Endothelial cell of umbilical vein (primary cell): ENCODE measurements around the gene THSD4. TPM values are rescaled to one million over a fixed set of nuclear protein-coding genes. Genes with fewer than 3 reads are reported as not detected.
"Not testable (repeated sequence)": the region's sequence is repeated elsewhere in the genome, so short reads cannot be mapped to it uniquely, and the experiment has no call there.

Experiments used
- BruUV-seq: library from RNA; stranded (reverse); fragments of 400-500 nt; replicated peaks from 2 replicates; lab custom pipeline; 2021; lab: Mats Ljungman, UMichigan
- CTCF ChIA-PET: fragments of 300-600, 350-600 bp; sonication (Branson Sonifier 250); formaldehyde crosslinking; loops from one replicate; lab custom pipeline; 2021; ENCODE audit warnings: antibody characterized with exemption, inconsistent platforms; lab: Charles Lee
- POLR2A ChIA-PET: fragments of 300-600, 350-600 bp; sonication (Branson Sonifier 250); formaldehyde crosslinking; loops from one replicate; lab custom pipeline; 2021; ENCODE audit warnings: antibody characterized with exemption, inconsistent platforms; lab: Charles Lee
- DNase-seq: peaks from one replicate; pipeline ENCODE4 v3.0.0-alpha.2; 2011; ENCODE audit warnings: low read depth, low spot score
- FAIRE-seq: peaks from 2 replicates; lab custom pipeline; 2011; peaks lifted over from hg19 to GRCh38; lab: Jason Lieb, UNC
- H2AFZ ChIP-seq: 2 replicates; pipeline ENCODE4 v1.6.0; 2012; ENCODE audit warnings: low read depth, low read length, control low read depth, inconsistent platforms
- H3K27ac ChIP-seq: 2 replicates; pipeline ENCODE4 v1.5.1; 2011; ENCODE audit warnings: low read depth, mild to moderate bottlenecking, control low read depth, low read length, moderate library complexity; ENCODE audit not compliant: insufficient read depth
- H3K27me3 ChIP-seq, 2 experiments: 2 replicates each; pipeline versions ENCODE4 v1.6.0 to v1.6.1; 2011; ENCODE audit warnings: low read length in 2 of 2, mixed read lengths in 1 of 2; ENCODE audit not compliant: control insufficient read depth in 2 of 2, insufficient read depth in 2 of 2
- H3K36me3 ChIP-seq, 2 experiments: 2 replicates in 1 of 2; 3 replicates in 1 of 2; pipeline ENCODE4 v1.5.1; 2011; ENCODE audit warnings: low read length in 2 of 2, mild to moderate bottlenecking in 1 of 2, moderate library complexity in 1 of 2; ENCODE audit not compliant: control insufficient read depth in 2 of 2, insufficient read depth in 2 of 2; ENCODE audit errors: extremely low read depth in 1 of 2
- H3K4me1 ChIP-seq: 3 replicates; pipeline ENCODE4 v1.5.1; 2011; ENCODE audit warnings: mild to moderate bottlenecking, low read length; ENCODE audit not compliant: control insufficient read depth, insufficient read depth; ENCODE audit errors: extremely low read depth
- H3K4me2 ChIP-seq: 2 replicates; pipeline ENCODE4 v1.6.1; 2011; ENCODE audit warnings: low read length, control low read depth, mixed read lengths; ENCODE audit not compliant: insufficient read depth
- H3K4me3 ChIP-seq, 3 experiments: fragments of 200-600 bp in 1 of 3; sonication (generic), shearing (Covaris generic) in 1 of 3; replicated peaks in 1 of 3; 2 replicates each; pipeline ENCODE4 v1.5.1; 2011 to 2016; ENCODE audit warnings: control low read depth in 3 of 3, low read length in 3 of 3, mild to moderate bottlenecking in 2 of 3, inconsistent platforms in 1 of 3, low read depth in 1 of 3, moderate library complexity in 1 of 3; ENCODE audit not compliant: insufficient read depth in 1 of 3
- H3K79me2 ChIP-seq: 2 replicates; pipeline ENCODE4 v1.6.0; 2012; ENCODE audit warnings: low read length, inconsistent platforms; ENCODE audit not compliant: control insufficient read depth, insufficient read depth
- H3K9ac ChIP-seq: replicated peaks from 2 replicates; pipeline ENCODE3; 2011; ENCODE audit warnings: low read length, control low read depth; ENCODE audit not compliant: insufficient read depth; ENCODE audit errors: extremely low read depth
- H3K9me1 ChIP-seq: replicated peaks from 3 replicates; pipeline ENCODE4 v1.6.0; 2011; ENCODE audit warnings: mild to moderate bottlenecking, low read length; ENCODE audit not compliant: control insufficient read depth, insufficient read depth; ENCODE audit errors: extremely low read depth
- H3K9me3 ChIP-seq: replicated peaks from 2 replicates; pipeline ENCODE4 v1.5.1; 2012; ENCODE audit warnings: low read length, inconsistent platforms; ENCODE audit not compliant: control insufficient read depth, insufficient read depth
- H4K20me1 ChIP-seq: replicated peaks from 2 replicates; pipeline ENCODE3; 2011; ENCODE audit warnings: mild to moderate bottlenecking, low read length; ENCODE audit not compliant: control insufficient read depth, insufficient read depth; ENCODE audit errors: extremely low read depth
- EZH2 ChIP-seq: IDR thresholded peaks from 2 replicates; pipeline ENCODE4 v1.6.1; 2012; ENCODE audit warnings: borderline replicate concordance, low read depth, mild to moderate bottlenecking, moderate library complexity, low read length, inconsistent platforms; ENCODE audit not compliant: severe bottlenecking
- FOS ChIP-seq: IDR thresholded peaks from 2 replicates; pipeline ENCODE4 v1.6.1; 2011; ENCODE audit warnings: mild to moderate bottlenecking, low read length, moderate library complexity, borderline replicate concordance; ENCODE audit not compliant: insufficient read depth
- GATA2 ChIP-seq: IDR thresholded peaks from 2 replicates; pipeline ENCODE4 v1.7.0; 2011; ENCODE audit warnings: low read depth, mild to moderate bottlenecking, moderate library complexity, mixed read lengths, low read length; ENCODE audit not compliant: insufficient read length, insufficient read depth
- JUN ChIP-seq: IDR thresholded peaks from 2 replicates; pipeline ENCODE4 v1.6.1; 2011; ENCODE audit warnings: borderline replicate concordance, low read depth; ENCODE audit not compliant: insufficient read length, insufficient read depth
- MYC ChIP-seq: IDR thresholded peaks from one replicate; pipeline ENCODE4 v1.6.1; 2011; ENCODE audit warnings: mild to moderate bottlenecking, low read depth, low read length
- POLR2A ChIP-seq: IDR thresholded peaks from 2 replicates; pipeline ENCODE4 v1.6.1; 2012; ENCODE audit warnings: low read depth, mild to moderate bottlenecking, control low read depth, low read length
- POLR2AphosphoS5 ChIP-seq: IDR thresholded peaks from 2 replicates; pipeline ENCODE4 v1.6.1; 2012; ENCODE audit warnings: low read depth, mild to moderate bottlenecking, control low read depth, low read length, moderate library complexity; ENCODE audit not compliant: insufficient read depth
- dilution Hi-C: fragments of 300-500 bp; cut with MboI; formaldehyde crosslinking; loops from one replicate; pipeline ENCODE4 v1.15.0; 2019; ENCODE audit warnings: low sequenced_read_pairs; ENCODE audit not compliant: extremely low pct_ligation_motif_present
- intact Hi-C: fragments of 100-400 bp; cut with micrococcal nuclease; formaldehyde crosslinking; loops from one replicate; pipeline ENCODE4 v1.10.0; 2022
- polyA plus RNA-seq, 4 experiments: library from polyadenylated mRNA; depleted of rRNA in 3 of 4; stranded (reverse) in 3 of 4; unstranded in 1 of 4; fragments of >200 nt; gene quantifications; 2 replicates each; pipeline versions ENCODE4 v1.2.1 to v1.2.3, GENCODE V29; 2011 to 2012; ENCODE audit warnings: missing spikeins in 1 of 4
- total RNA-seq: library from RNA; stranded (reverse); gene quantifications from 2 replicates; pipeline ENCODE4 v1.2.3, GENCODE V29; 2021
- TF ChIP-seq, protein P1 (sequence below): IDR thresholded peaks from 2 replicates; pipeline ENCODE4 v1.6.1; 2011; ENCODE audit not compliant: insufficient read depth, insufficient read length
- TF ChIP-seq, protein P2 (sequence below), 2 donors: IDR thresholded peaks; 1 replicate in 1 of 2; 2 replicates in 1 of 2; pipeline ENCODE4 v1.5.1; 2011; ENCODE audit warnings: low read length in 2 of 2, mild to moderate bottlenecking in 2 of 2, moderate library complexity in 2 of 2, control low read depth in 1 of 2, inconsistent platforms in 1 of 2, low read depth in 1 of 2; ENCODE audit not compliant: insufficient read depth in 1 of 2; ENCODE audit errors: extremely low read depth in 1 of 2

Gene THSD4
- total and polyA plus RNA-seq, 2 donors (not counting 3 experiments of a cell fraction or from before 2014, with no cell fraction given) = 9.9 to 25.4 TPM

GRCh38 chr15:71400294-71400693, 285.0 kb downstream of the THSD4 start:
- ChIA-PET POLR2A (no interaction called here), CTCF (interaction anchor here (1.4 to 1.5 kb wide), 2 partner anchors 10 to 40 kb away, joined by 3 to 4 read pairs; no protein-coding TSS in a partner anchor)
- FAIRE-seq = no peak
- intact Hi-C loops = no loop called here
- no peak overlapping the region for H3K4me2 ChIP-seq
- no TSS peak for BruUV-seq
- H3K9me3 ChIP-seq = no peaks in the 10 kb centered on the region
- no peak for DNase-seq
- H3K4me3 ChIP-seq = no peak overlapping the region
- no peak overlapping the region for H3K9ac ChIP-seq
- TF ChIP-seq EZH2 (no peak), MYC (no peak), GATA2 (no peak), JUN (no peak), POLR2A (no peak), FOS (no peak), POLR2AphosphoS5 (no peak)
- TF ChIP-seq, protein P1, sequence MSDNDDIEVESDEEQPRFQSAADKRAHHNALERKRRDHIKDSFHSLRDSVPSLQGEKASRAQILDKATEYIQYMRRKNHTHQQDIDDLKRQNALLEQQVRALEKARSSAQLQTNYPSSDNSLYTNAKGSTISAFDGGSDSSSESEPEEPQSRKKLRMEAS = no peak
- TF ChIP-seq, protein P2, sequence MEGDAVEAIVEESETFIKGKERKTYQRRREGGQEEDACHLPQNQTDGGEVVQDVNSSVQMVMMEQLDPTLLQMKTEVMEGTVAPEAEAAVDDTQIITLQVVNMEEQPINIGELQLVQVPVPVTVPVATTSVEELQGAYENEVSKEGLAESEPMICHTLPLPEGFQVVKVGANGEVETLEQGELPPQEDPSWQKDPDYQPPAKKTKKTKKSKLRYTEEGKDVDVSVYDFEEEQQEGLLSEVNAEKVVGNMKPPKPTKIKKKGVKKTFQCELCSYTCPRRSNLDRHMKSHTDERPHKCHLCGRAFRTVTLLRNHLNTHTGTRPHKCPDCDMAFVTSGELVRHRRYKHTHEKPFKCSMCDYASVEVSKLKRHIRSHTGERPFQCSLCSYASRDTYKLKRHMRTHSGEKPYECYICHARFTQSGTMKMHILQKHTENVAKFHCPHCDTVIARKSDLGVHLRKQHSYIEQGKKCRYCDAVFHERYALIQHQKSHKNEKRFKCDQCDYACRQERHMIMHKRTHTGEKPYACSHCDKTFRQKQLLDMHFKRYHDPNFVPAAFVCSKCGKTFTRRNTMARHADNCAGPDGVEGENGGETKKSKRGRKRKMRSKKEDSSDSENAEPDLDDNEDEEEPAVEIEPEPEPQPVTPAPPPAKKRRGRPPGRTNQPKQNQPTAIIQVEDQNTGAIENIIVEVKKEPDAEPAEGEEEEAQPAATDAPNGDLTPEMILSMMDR (IDR thresholded peaks at IDR 0.05; ENCODE audit: extremely low read depth in 1 of 2, insufficient read depth in 1 of 2, low read depth in 1 of 2, low read length in 2 of 2) = no peak
- dilution Hi-C loops = no loop called here
- H3K27me3 ChIP-seq = no peaks in the 10 kb centered on the region
- H3K27ac ChIP-seq = no peak overlapping the region
- no peaks in the 10 kb centered on the region for H3K79me2 ChIP-seq
- no peaks in the 10 kb centered on the region for H3K9me1 ChIP-seq
- H3K4me1 ChIP-seq = no peaks in the 10 kb centered on the region
- H4K20me1 ChIP-seq = no peaks in the 10 kb centered on the region
- no peak overlapping the region for H2AFZ ChIP-seq
- no peaks in the 10 kb centered on the region for H3K36me3 ChIP-seq

DNA sequence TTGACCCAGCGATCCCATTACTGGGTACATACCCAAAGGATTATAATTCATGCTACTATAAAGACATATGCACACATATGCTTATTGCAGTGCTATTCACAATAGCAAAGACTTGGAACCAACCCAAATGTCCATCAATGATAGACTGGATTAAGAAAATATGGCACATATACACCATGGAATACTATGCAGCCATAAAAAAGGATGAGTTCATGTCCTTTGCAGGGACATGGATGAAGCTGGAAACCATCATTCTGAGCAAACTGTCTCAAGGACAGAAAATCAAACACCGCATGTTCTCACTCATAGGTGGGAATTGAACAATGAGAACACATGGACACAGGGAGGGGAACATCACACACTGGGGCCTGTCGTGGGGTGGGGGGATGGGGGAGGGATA, 286.5 kb downstream of the THSD4 start:
- H3K4me2 ChIP-seq, H2AFZ ChIP-seq, H3K9me3 ChIP-seq, DNase-seq, H3K27me3 ChIP-seq, H3K9ac ChIP-seq, POLR2A ChIA-PET, H3K36me3 ChIP-seq, CTCF ChIA-PET, H3K9me1 ChIP-seq, H3K27ac ChIP-seq, H4K20me1 ChIP-seq, FAIRE-seq, H3K4me3 ChIP-seq, H3K4me1 ChIP-seq, dilution Hi-C loops, BruUV-seq, intact Hi-C loops, H3K79me2 ChIP-seq: not testable (repeated sequence)
